HK-2 (cell line): ENCODE measurements around the gene STOX2.
A peak's percentile ranks its signal among the peaks of the same experiment; 100 is the strongest.

Experiments used
- DNase-seq: peaks from one replicate; pipeline ENCODE4 v3.0.0-alpha.2; 2018; ENCODE audit not compliant: unreplicated experiment

STOX2 gene

DNA sequence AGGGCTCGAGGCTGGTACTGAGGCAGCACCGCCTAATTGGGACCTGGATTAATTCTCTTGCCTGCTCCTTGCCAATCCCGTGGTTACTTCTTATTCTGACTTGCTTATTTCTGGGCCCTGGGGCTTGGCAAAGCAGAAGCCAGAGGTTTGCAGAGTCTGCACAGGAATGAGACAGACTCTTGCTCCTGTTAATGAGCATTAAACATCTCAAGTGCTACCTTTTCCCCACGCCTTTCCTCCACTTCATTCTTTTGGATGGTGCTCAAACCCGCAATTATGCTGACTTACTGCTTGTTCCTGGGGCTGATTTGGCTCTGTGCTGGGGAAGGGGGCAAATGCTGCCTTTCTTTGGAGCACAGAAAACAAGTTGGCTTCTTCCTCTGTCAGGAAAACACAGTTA lies 16.5 kb upstream of the STOX2 start:
- DNase-seq = no peak

- DNase-seq = no peak
These were observed 15.9 kb upstream of the STOX2 start for GRCh38 chr4:183889190-183889589.

- DNase-seq = no peak
These were observed 7.9 kb upstream of the STOX2 start for GRCh38 chr4:183897193-183897592.

GRCh38 chr4:183898456-183898855 lies 6.7 kb upstream of the STOX2 start:
- no peak for DNase-seq

- DNase-seq = no peak
These were observed 1.9 kb upstream of the STOX2 start for GRCh38 chr4:183903021-183903760.

GRCh38 chr4:183905593-183906488 lies 734 bp downstream of the STOX2 start:
- peak; percentile 47 for DNase-seq

DNA sequence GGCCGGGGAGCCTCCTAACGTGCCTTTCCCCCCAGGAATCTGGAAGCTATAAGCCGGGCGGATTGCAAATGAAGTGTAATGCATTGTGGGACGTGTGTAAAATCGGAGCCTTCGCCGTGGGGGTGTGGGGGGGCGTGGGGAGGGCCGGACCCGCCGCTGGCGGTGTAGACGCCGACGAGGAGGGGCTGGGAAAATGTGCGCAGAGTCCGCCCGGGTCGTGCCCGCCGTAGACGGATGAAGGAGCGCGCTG lies 1.3 kb downstream of the STOX2 start:
- no peak for DNase-seq

DNA sequence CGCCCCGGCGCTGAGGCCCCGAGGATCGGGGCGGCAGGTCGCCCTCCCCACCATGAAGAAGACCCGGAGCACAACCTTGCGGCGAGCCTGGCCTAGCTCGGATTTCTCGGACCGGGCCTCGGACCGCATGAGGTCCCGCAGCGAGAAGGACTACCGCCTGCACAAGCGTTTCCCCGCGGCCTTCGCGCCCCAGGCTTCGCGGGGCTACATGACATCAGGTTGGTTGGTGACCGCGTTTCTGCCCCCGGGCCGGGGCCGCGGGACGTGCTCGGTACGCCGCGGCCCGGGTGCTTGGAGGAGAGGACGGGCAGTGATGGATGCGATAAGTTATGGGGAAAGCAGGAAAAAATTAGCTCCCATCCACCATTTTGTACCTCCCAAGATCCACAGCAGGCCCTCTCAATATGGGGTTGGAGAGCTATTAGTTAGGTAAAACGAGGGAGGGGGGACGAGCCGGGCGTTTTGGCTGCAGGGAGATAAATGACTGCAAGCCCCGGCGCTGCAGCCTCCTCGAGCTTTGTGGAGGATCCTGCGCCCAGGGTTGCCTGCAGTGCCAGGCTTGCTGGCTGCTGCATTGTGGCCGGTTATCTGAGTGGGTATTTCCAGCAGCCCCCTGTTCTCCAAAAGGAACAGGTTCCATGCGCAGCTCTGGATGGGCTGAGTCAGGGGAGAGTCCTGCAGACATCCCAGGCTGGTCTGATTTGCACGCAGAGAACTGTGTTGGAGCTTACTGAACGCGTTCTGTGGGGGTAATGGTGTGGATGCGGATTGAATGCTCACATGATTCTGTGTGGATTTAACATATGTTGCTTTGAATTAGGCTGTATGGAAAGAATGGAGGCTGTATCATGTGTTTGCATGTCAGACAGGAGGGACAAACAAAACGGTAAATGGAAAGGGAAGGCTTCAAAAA lies 1.9 kb downstream of the STOX2 start:
- DNase-seq = no peak

GRCh38 chr4:183907871-183908683 lies 3.0 kb downstream of the STOX2 start:
- DNase-seq = no peak

DNA sequence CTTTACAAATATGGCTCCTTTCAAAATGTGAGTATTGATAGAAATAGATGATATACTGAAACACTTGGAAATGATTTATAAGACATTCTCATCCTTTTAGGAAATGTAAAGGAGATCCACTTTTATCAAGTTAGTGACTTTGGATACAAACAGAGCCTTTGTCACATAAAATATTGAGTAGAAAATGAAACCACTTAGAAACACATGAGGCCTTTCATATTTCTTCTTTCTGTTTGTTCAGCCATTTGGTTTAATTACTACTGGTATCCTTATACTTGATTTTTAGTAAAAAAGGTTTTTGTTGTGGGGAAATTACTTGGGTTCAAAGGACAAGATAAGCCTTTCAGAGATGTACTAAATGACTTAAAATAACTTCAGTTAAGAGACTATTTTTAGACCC lies 4.1 kb downstream of the STOX2 start:
- DNase-seq = no peak

GRCh38 chr4:183909801-183910200 lies 4.7 kb downstream of the STOX2 start:
- DNase-seq = no peak

DNA sequence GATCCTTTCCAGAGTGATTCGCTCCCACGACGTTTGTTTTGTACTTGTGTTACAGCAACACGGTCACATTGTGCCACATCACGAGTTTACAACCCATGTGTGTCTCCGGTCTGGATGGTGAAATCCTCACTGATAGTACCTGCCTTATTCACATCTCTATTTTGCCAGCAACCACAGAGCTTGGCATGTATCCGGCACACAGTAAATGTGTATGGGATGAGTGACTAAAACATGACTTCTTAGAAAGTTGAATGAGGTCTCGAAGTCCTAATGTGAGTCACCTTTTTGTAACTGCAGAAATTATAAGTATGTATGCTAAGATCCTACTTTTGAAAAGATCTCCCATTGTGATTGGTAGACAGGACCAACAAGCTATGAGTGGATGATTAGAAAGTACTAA lies 7.5 kb downstream of the STOX2 start:
- DNase-seq = no peak

DNA sequence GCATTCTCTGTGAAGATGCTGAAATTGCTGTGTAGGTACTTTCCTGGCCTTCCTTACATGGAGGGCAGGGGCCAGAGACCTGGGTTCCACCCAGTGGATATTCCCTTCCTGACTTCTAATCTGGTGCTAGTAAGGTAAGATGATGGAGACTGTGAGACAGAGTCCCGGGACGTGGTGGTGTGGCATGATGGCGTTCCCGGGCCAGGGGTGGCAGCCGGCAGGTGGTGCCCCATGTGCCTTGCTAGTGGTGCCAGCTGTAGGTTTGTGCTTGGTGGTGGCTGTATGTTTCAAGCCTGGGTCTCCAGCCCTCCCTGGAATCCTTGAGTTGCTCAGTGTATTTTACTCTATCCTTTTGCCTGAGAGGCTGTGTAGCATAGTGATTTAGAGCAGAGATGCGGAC lies 10.9 kb downstream of the STOX2 start:
- no peak for DNase-seq

DNA sequence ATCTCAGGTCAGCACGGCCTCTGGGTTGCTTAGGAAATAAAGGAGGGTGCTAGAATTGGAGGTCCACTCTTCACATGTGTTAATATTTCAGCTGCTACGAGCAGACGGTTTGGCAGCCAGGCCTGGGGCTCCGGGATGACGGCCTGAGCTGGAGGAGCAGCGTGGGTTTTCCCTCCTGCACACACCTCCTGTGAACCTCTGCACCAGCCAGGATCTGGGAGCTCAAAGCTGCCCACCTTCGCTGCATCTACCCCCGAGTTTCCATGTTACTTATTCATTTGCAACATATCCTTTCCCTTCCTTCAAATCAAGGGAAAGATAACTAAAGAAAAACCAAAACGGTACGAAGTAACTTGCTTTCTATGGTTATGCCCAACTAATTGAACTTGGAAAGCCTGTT lies 13.6 kb downstream of the STOX2 start:
- DNase-seq = no peak

- DNase-seq = no peak
These were observed 14.0 kb downstream of the STOX2 start for GRCh38 chr4:183919141-183919540.

- DNase-seq = no peak
These were observed 15.4 kb downstream of the STOX2 start for GRCh38 chr4:183920512-183920911.

- no peak for DNase-seq
These were observed 16.2 kb downstream of the STOX2 start for GRCh38 chr4:183921335-183921734.

DNA sequence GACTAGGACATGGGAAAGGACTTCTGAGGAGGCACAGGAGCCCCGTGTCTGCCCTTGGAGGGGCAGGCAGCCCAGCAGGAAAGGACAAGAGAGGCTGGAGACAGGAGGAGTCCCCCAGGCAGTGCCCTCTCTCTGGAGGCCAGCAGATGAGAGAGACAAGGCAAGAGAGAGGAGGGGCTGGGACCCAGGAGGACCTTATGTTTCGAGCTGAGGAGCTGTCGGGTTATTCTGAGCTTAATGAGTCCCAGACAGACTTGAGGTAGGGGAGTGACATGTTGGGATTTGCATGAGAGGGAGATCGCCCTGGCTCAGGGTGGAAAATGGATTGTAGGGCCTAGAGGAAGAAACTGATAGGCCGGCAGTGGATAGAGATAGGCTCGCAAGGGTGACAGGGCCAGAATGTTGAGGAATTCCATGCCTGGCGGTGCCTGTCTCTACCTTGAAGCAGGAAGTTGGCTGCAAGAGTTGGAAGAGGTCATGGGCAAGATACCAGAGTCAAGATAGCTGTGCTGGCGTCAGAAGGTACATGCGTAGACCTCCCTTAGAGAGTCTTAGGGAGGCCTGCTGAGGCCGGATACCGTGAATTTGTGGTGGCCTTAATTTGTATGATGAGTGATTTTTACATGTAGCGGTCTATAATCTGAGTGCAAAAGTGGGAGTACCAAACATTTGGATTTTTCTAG lies 19.4 kb downstream of the STOX2 start:
- no peak for DNase-seq

DNA sequence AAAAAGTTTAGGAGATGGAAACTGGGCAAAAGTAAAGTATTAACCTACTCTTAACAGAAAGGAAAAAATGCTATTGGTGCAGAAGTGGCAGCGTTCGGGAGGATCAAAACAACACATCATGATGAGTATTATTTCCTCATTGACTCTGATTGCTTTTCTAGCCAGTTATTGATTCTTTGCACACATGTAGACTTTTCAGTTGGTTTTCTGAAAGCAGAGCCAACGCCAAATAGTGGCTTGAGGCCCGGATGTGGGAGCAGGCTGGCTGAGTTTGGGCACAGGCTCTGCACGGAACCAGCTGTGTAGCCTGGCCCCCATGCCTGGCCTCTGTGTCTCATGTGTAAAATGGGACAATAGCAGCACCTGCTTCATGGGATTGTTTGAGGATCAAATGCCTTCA lies 21.8 kb downstream of the STOX2 start:
- DNase-seq = no peak

- no peak for DNase-seq
These were observed 27.5 kb downstream of the STOX2 start for GRCh38 chr4:183932576-183932975.

- no peak for DNase-seq
These were observed 29.7 kb downstream of the STOX2 start for GRCh38 chr4:183934761-183935160.
